H1 (cell line): ENCODE measurements around the gene TAF6. TPM values are rescaled to one million over a fixed set of nuclear protein-coding genes. Genes with fewer than 3 reads are reported as not detected.

Source experiments
- CTCF ChIP-seq, 3 experiments: IDR thresholded peaks; 1 replicate in 2 of 3; 2 replicates in 1 of 3; pipeline versions ENCODE4 v1.5.1 to v1.6.1; 2011; ENCODE audit warnings: low read length in 3 of 3, mild to moderate bottlenecking in 3 of 3, inconsistent platforms in 2 of 3, low read depth in 1 of 3, moderate library complexity in 1 of 3; ENCODE audit not compliant: insufficient read depth in 1 of 3; ENCODE audit errors: control extremely low read depth in 1 of 3
- KDM5A ChIP-seq: fragments of 200-600 bp; IDR thresholded peaks from 2 replicates; pipeline ENCODE4 v1.7.1; 2012; ENCODE audit warnings: mild to moderate bottlenecking, low read length, inconsistent platforms, mixed read lengths
- RBBP5 ChIP-seq: IDR thresholded peaks from 2 replicates; pipeline ENCODE4 v1.7.1; 2012; ENCODE audit warnings: low read depth, mild to moderate bottlenecking, inconsistent platforms, low read length, moderate library complexity, borderline replicate concordance
- SIN3A ChIP-seq, 2 experiments: IDR thresholded peaks in 1 of 2; conservative IDR thresholded peaks in 1 of 2; 2 replicates each; pipeline ENCODE4 v1.6.1; 2011 to 2012; ENCODE audit warnings: low read length in 2 of 2, improper control_type of control experiment in 1 of 2, low read depth in 1 of 2, mild to moderate bottlenecking in 1 of 2
- SP4 ChIP-seq: IDR thresholded peaks from 2 replicates; pipeline ENCODE4 v1.6.1; 2012; ENCODE audit warnings: low read length, inconsistent platforms
- polyA plus RNA-seq, 7 experiments: library from polyadenylated mRNA; depleted of rRNA in 3 of 7; stranded (reverse) in 5 of 7; unstranded in 2 of 7; fragments of >200 nt in 5 of 7; fragments of 200-250 nt in 2 of 7; gene quantifications; 1 replicate in 5 of 7; 2 replicates in 1 of 7; 4 replicates in 1 of 7; pipeline versions ENCODE4 v1.2.1 to v1.2.3, GENCODE V29; 2011 to 2013; ENCODE audit warnings: missing spikeins in 2 of 7, mixed read lengths in 2 of 7
- total RNA-seq: library from RNA; stranded (reverse); fragmentation: NEBNext Ultra II Directional; extraction: Animal tissue kit (Norgen Biotek cat#: 25700); gene quantifications from 2 replicates; pipeline ENCODE4 v1.2.1, GENCODE V29; 2021

Gene TAF6
- total and polyA plus RNA-seq, 2 of the 8 experiments (the other 6 are each of a cell fraction or from before 2014, with no cell fraction given), result 66.7 to 101 TPM

GRCh38 chr7:100091411-100092181 is 27.6 kb downstream of the TAF6 start (continued):
- TF ChIP-seq CTCF (IDR thresholded peaks at IDR 0.05; ENCODE audit: control extremely low read depth in 1 of 3, insufficient read depth in 1 of 3, low read depth in 1 of 3, low read length in 3 of 3) (peak in 1 of 3 experiments; percentile 28; a peak in 1 of 4 replicates), SP4 (peak; percentile 76; the same call in 1 of the 2 replicates), SIN3A (conservative IDR thresholded peaks at IDR 0.05 in 1 of 2, IDR thresholded peaks at IDR 0.05 in 1 of 2; ENCODE audit: low read depth in 1 of 2, low read length in 2 of 2) (0 out of 4 replicates have a peak, but pooled peaks of 1 of the 2 experiments have one; percentile 67), KDM5A (no peak), RBBP5 (no peak)
